ENCODE data around the gene IGF2BP1.
"Not testable (repeated sequence)": the region's sequence is repeated elsewhere in the genome, so short reads cannot be mapped to it uniquely, and the experiment has no call there.

IGF2BP1 gene

GRCh38 chr17:49003557-49004511 is 6.6 kb downstream of the IGF2BP1 start:
- Mint-ChIP-seq H3K4me3 (no peak overlapping the region), H3K36me3 (peaks cover 6% of the 10 kb centered on the region), H3K27me3 (peaks cover 71% of the 10 kb centered on the region), H3K4me1 (peaks cover 4% of the 10 kb centered on the region), H3K9me3 (peaks cover 18% of the 10 kb centered on the region), H3K27ac (no peak overlapping the region)

DNA sequence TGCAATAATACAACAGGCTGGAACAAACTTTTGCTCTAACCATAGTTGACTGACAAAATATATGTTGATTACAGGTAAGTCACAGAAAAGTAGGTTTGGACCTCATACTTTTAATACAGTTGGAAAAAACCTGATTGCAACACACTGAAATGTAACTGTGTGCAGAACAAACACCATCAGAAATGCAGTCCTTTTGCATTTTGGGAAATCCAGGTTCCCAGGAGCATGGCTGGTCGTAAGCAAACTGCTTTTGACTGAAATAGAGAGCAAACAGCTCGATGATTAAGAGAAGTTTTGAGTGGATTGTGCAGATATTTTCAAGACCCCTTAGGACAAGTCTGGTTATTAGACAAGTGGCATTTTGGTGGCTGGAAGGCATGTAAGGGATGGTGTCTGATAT is 8.0 kb downstream of the IGF2BP1 start:
- H3K36me3 Mint-ChIP-seq, result peaks cover 6% of the 10 kb centered on the region
- peaks cover 4% of the 10 kb centered on the region for H3K4me1 Mint-ChIP-seq
- H3K27me3 Mint-ChIP-seq, result peaks cover 61% of the 10 kb centered on the region
- H3K4me3 Mint-ChIP-seq, result no peak overlapping the region
- no peak overlapping the region for H3K27ac Mint-ChIP-seq
- peaks cover 17% of the 10 kb centered on the region for H3K9me3 Mint-ChIP-seq

DNA sequence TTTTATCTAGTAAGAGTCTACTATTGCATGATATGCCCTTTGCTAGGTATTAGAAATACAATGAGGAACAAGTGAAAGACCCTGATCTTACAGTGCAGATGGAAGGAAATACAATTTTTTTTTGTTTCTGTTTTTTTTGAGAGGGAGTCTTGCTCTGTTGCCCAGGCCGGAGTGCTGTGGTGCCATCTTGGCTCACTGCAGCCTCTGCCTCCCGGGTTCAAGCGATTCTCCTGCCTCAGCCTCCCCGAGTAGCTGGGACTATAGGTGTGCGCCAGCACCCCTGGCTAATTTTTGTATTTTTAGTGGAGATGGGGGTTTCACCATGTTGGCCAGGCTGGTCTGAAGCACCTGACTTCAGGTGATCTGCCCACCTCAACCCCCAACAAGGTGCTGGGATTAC is 11.7 kb downstream of the IGF2BP1 start:
- not testable (repeated sequence) for H3K4me3 Mint-ChIP-seq, H3K36me3 Mint-ChIP-seq, H3K9me3 Mint-ChIP-seq, H3K27ac Mint-ChIP-seq, H3K4me1 Mint-ChIP-seq
- H3K27me3 Mint-ChIP-seq, result peaks cover 49% of the 10 kb centered on the region

DNA sequence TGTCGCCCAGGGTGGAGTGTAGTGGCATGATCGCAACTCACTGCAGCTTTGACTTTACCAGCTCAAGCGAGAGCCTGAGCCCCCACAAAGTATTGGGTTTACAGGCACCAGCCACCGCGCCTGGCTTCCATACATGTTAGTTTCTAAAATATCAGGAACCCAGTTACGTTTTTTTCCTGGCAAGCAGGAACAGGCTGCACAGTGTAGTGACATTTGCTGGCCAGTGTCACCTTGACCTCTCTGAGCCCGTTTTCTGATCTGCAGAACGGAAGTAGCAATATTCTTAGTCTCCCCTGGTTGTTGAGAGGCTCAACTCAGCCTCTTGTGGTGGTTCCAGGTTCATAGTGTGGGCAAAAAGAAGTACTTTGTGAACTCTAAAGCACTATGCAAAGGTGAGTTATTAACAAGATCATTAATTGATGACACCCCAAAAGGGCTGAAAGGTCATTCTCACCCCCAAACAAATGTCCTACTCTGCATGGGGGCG is 15.6 kb downstream of the IGF2BP1 start:
- no peak overlapping the region for H3K27ac Mint-ChIP-seq
- no peaks in the 10 kb centered on the region for H3K9me3 Mint-ChIP-seq
- H3K4me3 Mint-ChIP-seq, result no peak overlapping the region
- no peaks in the 10 kb centered on the region for H3K36me3 Mint-ChIP-seq
- peaks cover 37% of the 10 kb centered on the region for H3K27me3 Mint-ChIP-seq
- no peaks in the 10 kb centered on the region for H3K4me1 Mint-ChIP-seq

DNA sequence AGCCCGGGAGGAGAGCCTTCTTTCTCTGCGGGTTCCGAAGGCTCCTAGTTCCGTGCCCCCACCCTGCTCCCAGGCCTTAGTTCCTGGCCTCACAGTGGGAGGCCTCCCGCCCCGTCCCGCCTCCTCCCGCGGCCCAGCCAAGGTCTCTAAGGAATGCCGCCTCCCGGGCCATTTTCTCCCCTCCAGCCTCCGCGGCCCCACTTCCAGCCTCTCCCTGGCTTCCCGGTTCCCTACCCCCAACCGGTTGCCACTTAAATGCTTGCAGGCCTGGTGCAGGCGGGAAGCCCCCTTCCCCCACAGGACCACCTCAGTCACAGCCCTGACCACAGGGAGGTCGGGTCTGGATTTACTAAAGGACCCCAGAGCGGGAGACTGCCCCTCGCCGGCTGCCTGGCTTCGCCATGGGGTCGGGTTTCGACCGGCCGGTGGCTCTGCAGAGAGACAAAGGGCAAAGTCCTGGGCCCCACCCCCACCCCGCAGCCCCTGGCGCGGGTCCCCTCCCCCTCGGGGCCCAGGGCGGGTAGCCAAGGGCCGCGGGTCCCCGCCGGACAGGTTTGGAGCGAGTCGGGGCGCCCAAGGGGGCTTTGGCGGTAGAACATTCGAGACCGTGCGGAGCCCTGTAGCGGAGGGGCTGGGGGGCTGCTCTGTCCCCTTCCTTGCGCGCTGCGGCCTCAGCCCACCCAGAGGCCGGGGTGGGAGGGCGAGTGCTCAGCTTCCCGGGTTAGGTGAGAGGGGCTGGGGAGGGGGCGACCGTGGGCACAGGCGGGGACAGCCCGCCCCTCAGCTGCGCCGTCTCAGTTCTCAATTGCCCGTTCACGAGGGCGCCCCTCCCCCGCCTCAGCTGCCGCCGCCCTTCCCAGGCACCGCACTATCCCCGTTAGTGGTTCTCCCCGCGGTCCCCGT is 16.4 kb downstream of the IGF2BP1 start:
- H3K4me1 Mint-ChIP-seq, result no peaks in the 10 kb centered on the region
- peaks cover 37% of the 10 kb centered on the region for H3K27me3 Mint-ChIP-seq
- no peaks in the 10 kb centered on the region for H3K36me3 Mint-ChIP-seq
- H3K4me3 Mint-ChIP-seq, result no peak overlapping the region
- H3K9me3 Mint-ChIP-seq, result no peaks in the 10 kb centered on the region
- no peak overlapping the region for H3K27ac Mint-ChIP-seq

- H3K27me3 Mint-ChIP-seq, result peaks cover 32% of the 10 kb centered on the region
- H3K27ac Mint-ChIP-seq, result no peak overlapping the region
- H3K36me3 Mint-ChIP-seq, result no peaks in the 10 kb centered on the region
Observed at GRCh38 chr17:49015179-49015923, 18.2 kb downstream of the IGF2BP1 start.

DNA sequence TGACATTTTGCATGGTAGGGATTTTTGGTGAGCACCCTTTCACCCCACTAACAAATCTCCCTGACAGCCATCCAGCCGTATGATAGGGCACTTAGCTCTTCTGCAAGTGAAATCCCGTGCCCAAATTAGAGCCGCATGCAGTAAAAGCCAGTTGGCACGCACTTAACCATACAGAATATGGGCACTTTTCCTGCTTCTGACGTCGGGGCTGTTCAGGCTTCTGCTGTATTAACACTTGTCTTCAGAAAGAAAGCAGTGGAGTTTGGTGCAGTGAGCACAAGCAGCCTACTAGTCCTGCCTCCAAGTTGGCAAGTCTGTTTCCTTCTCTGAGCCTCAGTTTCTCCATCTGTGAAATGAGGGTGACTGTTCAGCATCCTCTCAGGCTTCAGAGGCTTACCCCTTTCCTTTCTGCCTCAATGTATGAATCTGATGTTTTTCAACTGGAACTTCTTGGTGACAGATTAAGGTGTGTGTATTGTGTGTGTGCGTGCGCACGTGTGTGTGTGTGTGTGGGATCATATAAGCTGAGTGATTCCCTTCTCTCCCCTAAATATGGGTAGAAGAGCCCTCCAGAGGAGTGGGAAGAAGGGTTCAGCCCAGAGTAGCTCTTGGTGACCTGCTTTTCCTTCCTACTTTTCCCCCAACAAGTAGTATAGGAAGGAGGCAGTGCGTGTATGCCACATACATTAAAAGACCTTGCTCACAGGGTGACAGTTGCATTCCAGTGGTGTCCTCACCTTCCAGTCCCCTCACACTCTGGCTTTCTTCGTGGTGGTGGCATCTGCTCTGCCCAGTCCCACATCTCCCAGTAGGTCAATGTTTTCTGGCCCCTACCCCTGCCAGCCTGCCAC is 19.0 kb downstream of the IGF2BP1 start:
- Mint-ChIP-seq H3K4me3 (no peak overlapping the region), H3K27ac (no peak overlapping the region), H3K27me3 (peaks cover 29% of the 10 kb centered on the region), H3K9me3 (no peaks in the 10 kb centered on the region), H3K4me1 (no peaks in the 10 kb centered on the region), H3K36me3 (no peaks in the 10 kb centered on the region)

More at GRCh38 chr17:49015179-49015923, 18.2 kb downstream of the IGF2BP1 start:
- no peaks in the 10 kb centered on the region for H3K4me1 Mint-ChIP-seq
- no peaks in the 10 kb centered on the region for H3K9me3 Mint-ChIP-seq
- no peak overlapping the region for H3K4me3 Mint-ChIP-seq

DNA sequence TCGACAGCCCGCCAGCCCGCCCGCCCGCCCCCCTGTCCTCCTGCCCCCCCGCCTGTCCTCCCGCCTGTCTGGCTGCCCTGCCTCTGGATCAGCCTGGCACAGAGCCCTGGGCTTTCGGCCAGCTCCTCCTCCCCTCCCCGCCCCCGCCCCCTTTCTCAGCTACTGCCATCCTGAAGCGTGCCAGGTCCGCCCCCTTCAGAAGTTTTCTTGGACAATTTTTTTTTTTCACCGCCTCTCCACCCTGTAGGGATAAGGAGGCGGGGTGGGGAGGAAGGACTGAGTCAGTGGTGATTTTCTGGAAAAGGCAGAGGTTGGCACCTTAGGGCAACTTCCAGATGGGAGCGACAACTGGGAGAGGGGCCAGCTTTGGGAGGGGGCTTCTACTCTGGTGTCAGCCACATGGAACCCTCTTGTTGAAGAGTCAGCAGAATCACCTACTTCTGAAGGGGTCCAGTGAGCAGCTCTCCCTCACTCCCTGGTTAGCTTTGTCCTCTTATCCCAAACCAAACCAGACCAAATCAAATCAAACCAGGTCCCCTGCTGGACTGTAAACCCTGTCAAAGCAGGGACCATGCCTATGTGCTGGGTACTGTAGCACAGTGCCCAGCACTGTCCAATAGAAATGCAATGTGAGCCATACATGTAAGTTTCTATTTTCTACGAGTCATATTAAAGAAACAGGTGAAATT is 19.7 kb downstream of the IGF2BP1 start:
- Mint-ChIP-seq H3K27ac (no peak overlapping the region), H3K27me3 (peaks cover 28% of the 10 kb centered on the region), H3K36me3 (no peaks in the 10 kb centered on the region), H3K9me3 (no peaks in the 10 kb centered on the region), H3K4me3 (no peak overlapping the region), H3K4me1 (no peaks in the 10 kb centered on the region)

DNA sequence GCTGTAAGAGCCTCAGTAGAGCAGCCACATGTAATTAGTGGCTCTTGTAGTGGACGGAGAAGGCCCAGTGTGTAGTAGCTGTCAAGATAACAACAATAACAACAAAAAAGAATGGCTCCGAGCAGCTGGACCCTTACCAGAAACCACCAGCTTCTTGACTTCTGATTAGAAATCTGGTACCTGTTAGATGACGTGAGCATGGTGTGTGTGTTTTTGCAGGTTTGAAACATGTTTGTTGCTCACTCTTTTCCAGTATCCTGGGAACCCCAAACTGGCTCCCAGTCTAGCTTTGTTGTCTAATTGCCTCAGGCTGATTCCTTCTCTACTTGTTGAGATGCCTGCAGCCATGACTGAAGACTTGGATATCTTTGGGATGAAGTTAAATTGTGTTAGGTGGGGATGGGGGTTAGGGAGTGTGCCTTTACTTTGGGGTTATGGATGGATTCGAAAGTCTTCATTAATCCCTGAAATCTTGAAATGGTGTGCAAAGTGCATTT is 21.0 kb downstream of the IGF2BP1 start:
- Mint-ChIP-seq H3K27ac (no peak overlapping the region), H3K36me3 (no peaks in the 10 kb centered on the region), H3K27me3 (peaks cover 21% of the 10 kb centered on the region), H3K9me3 (no peaks in the 10 kb centered on the region), H3K4me3 (no peak overlapping the region), H3K4me1 (no peaks in the 10 kb centered on the region)

DNA sequence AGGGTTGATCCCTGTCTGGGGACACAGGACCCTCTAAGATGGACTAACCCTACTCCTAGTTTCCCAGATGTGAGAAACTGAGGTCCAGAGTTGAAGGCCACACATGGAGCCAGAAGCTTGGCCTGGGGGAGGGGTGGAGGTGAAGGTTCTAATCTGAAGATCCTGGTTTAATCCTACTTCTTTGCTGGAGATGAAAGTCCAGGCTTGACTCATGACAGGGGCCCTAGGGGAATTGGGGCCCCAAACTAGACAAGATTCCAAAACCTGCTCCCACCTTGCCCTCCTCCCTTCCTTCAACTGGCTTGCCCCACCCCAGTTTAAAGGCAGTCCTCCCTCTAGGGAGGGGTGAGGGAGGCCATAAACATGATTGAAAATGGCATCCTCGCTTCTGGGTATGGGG is 21.6 kb downstream of the IGF2BP1 start:
- H3K27me3 Mint-ChIP-seq, result peaks cover 21% of the 10 kb centered on the region

GRCh38 chr17:49020609-49021008 is 23.4 kb downstream of the IGF2BP1 start:
- Mint-ChIP-seq H3K27ac (no peak overlapping the region), H3K27me3 (peaks cover 17% of the 10 kb centered on the region), H3K36me3 (no peaks in the 10 kb centered on the region), H3K4me1 (no peaks in the 10 kb centered on the region), H3K9me3 (no peaks in the 10 kb centered on the region), H3K4me3 (no peak overlapping the region)

More for the DNA sequence above, 21.6 kb downstream of the IGF2BP1 start:
- Mint-ChIP-seq H3K4me1 (no peaks in the 10 kb centered on the region), H3K4me3 (no peak overlapping the region), H3K9me3 (no peaks in the 10 kb centered on the region), H3K36me3 (no peaks in the 10 kb centered on the region), H3K27ac (no peak overlapping the region)

DNA sequence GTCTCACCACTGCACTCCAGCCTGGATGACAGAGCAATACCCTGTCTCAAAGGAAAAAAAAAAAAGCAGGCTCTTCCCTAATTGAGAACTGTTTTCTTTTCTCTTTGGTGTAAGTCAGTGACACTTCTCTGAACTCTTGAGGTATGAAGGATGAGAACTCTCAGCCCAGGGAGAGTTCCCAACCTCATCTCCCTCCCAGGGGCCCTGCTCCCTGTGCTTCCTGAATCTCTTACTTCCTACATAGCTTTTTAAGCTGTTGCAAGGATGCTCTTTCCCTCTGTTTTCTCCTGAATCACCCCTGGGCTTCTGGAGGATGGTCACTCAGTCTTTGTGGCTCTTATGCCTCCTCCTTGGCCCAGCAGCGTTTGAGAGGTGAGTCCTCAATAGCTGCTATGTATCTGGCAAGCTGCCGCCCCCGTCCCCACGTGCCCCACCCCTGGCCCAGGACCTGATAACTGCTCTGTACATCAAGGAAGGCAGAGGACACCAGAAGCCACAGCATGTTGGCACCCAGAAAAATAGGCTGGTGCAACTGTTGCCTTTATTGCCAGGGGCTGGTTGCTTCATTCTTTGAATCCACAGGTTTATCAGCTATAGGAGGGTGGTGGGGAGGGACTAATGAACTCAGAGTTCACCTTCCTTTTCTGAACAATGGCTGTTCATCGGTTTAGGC is 24.0 kb downstream of the IGF2BP1 start:
- H3K36me3 Mint-ChIP-seq, result no peaks in the 10 kb centered on the region
- peaks cover 12% of the 10 kb centered on the region for H3K27me3 Mint-ChIP-seq

GRCh38 chr17:49021768-49022103 is 24.6 kb downstream of the IGF2BP1 start:
- no peak overlapping the region for H3K27ac Mint-ChIP-seq
- no peak overlapping the region for H3K4me3 Mint-ChIP-seq
- no peaks in the 10 kb centered on the region for H3K36me3 Mint-ChIP-seq
- peaks cover 8% of the 10 kb centered on the region for H3K27me3 Mint-ChIP-seq
- no peaks in the 10 kb centered on the region for H3K9me3 Mint-ChIP-seq
- H3K4me1 Mint-ChIP-seq, result no peaks in the 10 kb centered on the region

More for the DNA sequence above, 24.0 kb downstream of the IGF2BP1 start:
- Mint-ChIP-seq H3K9me3 (no peaks in the 10 kb centered on the region), H3K27ac (no peak overlapping the region), H3K4me3 (no peak overlapping the region), H3K4me1 (no peaks in the 10 kb centered on the region)

Measured in activated naive CD4-positive, alpha-beta T cell treated with anti-CD3 and anti-CD28 coated beads, Interleukin-2, amount 50 U/mL, for 24 hours (primary cell).